SK-N-MC (cell line): ENCODE results near the gene USH1G.

ENCODE experiments used
- DNase-seq: peaks from one replicate; pipeline ENCODE4 v3.0.0-alpha.2; 2011; ENCODE audit warnings: low read depth, low spot score
- H3K27ac ChIP-seq: fragments of 200-600 bp; sonication (generic); 2 replicates; pipeline ENCODE4 v1.5.1; 2016; ENCODE audit warnings: mixed run types
- H3K36me3 ChIP-seq: fragments of 200-600 bp; sonication (generic); 2 replicates; pipeline ENCODE4 v1.6.1; 2017; ENCODE audit warnings: antibody characterized with exemption, low read length, mixed read lengths; ENCODE audit not compliant: insufficient read depth
- H3K4me3 ChIP-seq: fragments of 200-600 bp; sonication (generic); 2 replicates; pipeline ENCODE4 v1.5.1; 2016
- H3K9ac ChIP-seq: fragments of 200-600 bp; sonication (generic); 2 replicates; pipeline ENCODE4 v1.8.0; 2017; ENCODE audit warnings: mixed run types, mixed read lengths; ENCODE audit not compliant: insufficient read length
- H3K9me3 ChIP-seq: fragments of 200-600 bp; sonication (generic); 2 replicates; pipeline ENCODE4 v1.6.1; 2017; ENCODE audit warnings: low read depth, mild to moderate bottlenecking, antibody characterized with exemption, low read length, moderate library complexity, mixed read lengths
- EZH2 ChIP-seq: fragments of 200-600 bp; sonication (generic); IDR thresholded peaks from one replicate; pipeline ENCODE4 v1.6.1; 2017; ENCODE audit warnings: antibody characterized with exemption
- FOXP2 ChIP-seq: optimal IDR thresholded peaks from 2 replicates; pipeline ENCODE3; 2011; ENCODE audit warnings: mild to moderate bottlenecking, moderate library complexity; ENCODE audit not compliant: insufficient read depth; ENCODE audit errors: extremely low read length, control extremely low read depth
- POLR2AphosphoS5 ChIP-seq: IDR thresholded peaks from 2 replicates; pipeline ENCODE4 v1.6.1; 2012; ENCODE audit warnings: mild to moderate bottlenecking, low read depth, low read length, borderline replicate concordance

USH1G gene

GRCh38 chr17:74956093-74956492 lies 33.0 kb upstream of the USH1G start:
- no peak for DNase-seq
- no peak overlapping the region for H3K9ac ChIP-seq
- H3K4me3 ChIP-seq = no peak overlapping the region
- no peaks in the 10 kb centered on the region for H3K9me3 ChIP-seq
- no peak overlapping the region for H3K27ac ChIP-seq
- no peaks in the 10 kb centered on the region for H3K36me3 ChIP-seq
- no peak for TF ChIP-seq FOXP2
- no peak for TF ChIP-seq EZH2
- TF ChIP-seq POLR2AphosphoS5 = no peak

- no peaks in the 10 kb centered on the region for H3K9me3 ChIP-seq
- no peak overlapping the region for H3K4me3 ChIP-seq
- no peaks in the 10 kb centered on the region for H3K36me3 ChIP-seq
- H3K27ac ChIP-seq = no peak overlapping the region
- no peak overlapping the region for H3K9ac ChIP-seq
- TF ChIP-seq EZH2 = no peak
- TF ChIP-seq FOXP2 = no peak
- no peak for TF ChIP-seq POLR2AphosphoS5
- no peak for DNase-seq
Observed at GRCh38 chr17:74954665-74955421, 31.8 kb upstream of the USH1G start.

GRCh38 chr17:74954115-74954514 lies 31.1 kb upstream of the USH1G start:
- DNase-seq = no peak
- no peak overlapping the region for H3K27ac ChIP-seq
- H3K4me3 ChIP-seq = no peak overlapping the region
- no peaks in the 10 kb centered on the region for H3K9me3 ChIP-seq
- no peaks in the 10 kb centered on the region for H3K36me3 ChIP-seq
- no peak for TF ChIP-seq EZH2
- TF ChIP-seq POLR2AphosphoS5 = no peak
- no peak for TF ChIP-seq FOXP2
- no peak overlapping the region for H3K9ac ChIP-seq

- no peak for DNase-seq
- Histone ChIP-seq H3K4me3 (no peak overlapping the region), H3K36me3 (no peaks in the 10 kb centered on the region), H3K9ac (no peak overlapping the region), H3K27ac (no peak overlapping the region), H3K9me3 (no peaks in the 10 kb centered on the region)
- TF ChIP-seq FOXP2 (no peak), EZH2 (no peak), POLR2AphosphoS5 (no peak)
Observed at GRCh38 chr17:74953134-74953687, 30.2 kb upstream of the USH1G start.

GRCh38 chr17:74952431-74953133 lies 29.5 kb upstream of the USH1G start:
- Histone ChIP-seq H3K36me3 (no peaks in the 10 kb centered on the region), H3K9ac (no peak overlapping the region), H3K9me3 (no peaks in the 10 kb centered on the region), H3K27ac (no peak overlapping the region), H3K4me3 (no peak overlapping the region)
- TF ChIP-seq FOXP2 (no peak), EZH2 (no peak), POLR2AphosphoS5 (no peak)
- DNase-seq = no peak

- no peak for DNase-seq
- no peak overlapping the region for H3K4me3 ChIP-seq
- H3K9me3 ChIP-seq = no peaks in the 10 kb centered on the region
- no peak for TF ChIP-seq FOXP2
- no peak for TF ChIP-seq POLR2AphosphoS5
- TF ChIP-seq EZH2 = no peak
- no peak overlapping the region for H3K9ac ChIP-seq
- no peaks in the 10 kb centered on the region for H3K36me3 ChIP-seq
- no peak overlapping the region for H3K27ac ChIP-seq
Observed at GRCh38 chr17:74951680-74952421, 28.8 kb upstream of the USH1G start.

- no peak for DNase-seq
- Histone ChIP-seq H3K4me3 (no peak overlapping the region), H3K9me3 (no peaks in the 10 kb centered on the region), H3K27ac (no peak overlapping the region), H3K9ac (no peak overlapping the region), H3K36me3 (no peaks in the 10 kb centered on the region)
- TF ChIP-seq FOXP2 (no peak), EZH2 (no peak), POLR2AphosphoS5 (no peak)
Observed at GRCh38 chr17:74951065-74951464, 28.0 kb upstream of the USH1G start.

- no peak for DNase-seq
- no peaks in the 10 kb centered on the region for H3K36me3 ChIP-seq
- no peak overlapping the region for H3K27ac ChIP-seq
- no peak overlapping the region for H3K9ac ChIP-seq
- TF ChIP-seq POLR2AphosphoS5 (no peak), FOXP2 (no peak), EZH2 (no peak)
- H3K4me3 ChIP-seq = no peak overlapping the region
- H3K9me3 ChIP-seq = no peaks in the 10 kb centered on the region
Observed at GRCh38 chr17:74950207-74950606, 27.2 kb upstream of the USH1G start.
